NCI-H2171 (cell line): ENCODE data around the gene ABHD10.
A peak's percentile ranks its signal among the peaks of the same experiment; 100 is the strongest.

Source experiments
- DNase-seq: peaks from one replicate; lab custom pipeline; 2025; lab: John Stamatoyannopoulos, UW

Gene ABHD10

DNA sequence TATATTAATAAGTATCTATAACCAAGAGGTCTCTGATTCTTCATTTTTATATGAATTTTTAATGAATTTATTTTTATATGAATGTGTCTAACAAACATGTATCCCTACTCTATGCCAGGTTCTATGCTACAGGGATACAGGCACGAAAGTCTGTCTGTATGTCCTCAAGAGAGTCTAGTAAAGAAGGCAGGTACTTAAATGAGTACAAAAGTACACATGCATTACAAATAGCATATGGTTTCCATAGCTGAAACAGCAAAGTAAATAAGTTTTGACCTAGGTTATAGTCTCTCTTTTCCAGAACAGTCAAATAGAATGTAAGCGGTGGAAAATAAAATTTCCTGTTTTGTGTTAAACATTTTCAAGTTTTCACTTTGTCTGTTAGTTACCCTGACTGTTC is 13.3 kb upstream of the ABHD10 start:
- no peak for DNase-seq

DNA sequence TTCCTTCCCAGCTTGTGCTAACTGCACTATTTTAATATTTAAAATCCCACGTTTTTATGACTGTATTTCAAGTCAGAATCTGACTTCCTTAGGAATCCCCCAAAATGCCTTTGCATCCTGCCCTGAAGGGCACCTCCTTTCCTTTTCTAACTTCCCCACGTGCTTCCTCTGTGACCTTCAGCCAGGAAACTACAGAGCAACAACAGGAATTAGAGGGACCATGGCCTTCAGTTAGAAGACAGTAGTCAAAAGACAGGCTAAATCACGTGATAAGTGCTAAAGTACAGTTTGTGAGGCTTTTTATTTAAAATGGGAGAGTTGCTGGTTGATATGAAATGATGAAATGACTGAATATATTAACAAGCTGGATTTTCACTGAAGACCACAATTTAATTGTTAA is 11.8 kb upstream of the ABHD10 start:
- no peak for DNase-seq

DNA sequence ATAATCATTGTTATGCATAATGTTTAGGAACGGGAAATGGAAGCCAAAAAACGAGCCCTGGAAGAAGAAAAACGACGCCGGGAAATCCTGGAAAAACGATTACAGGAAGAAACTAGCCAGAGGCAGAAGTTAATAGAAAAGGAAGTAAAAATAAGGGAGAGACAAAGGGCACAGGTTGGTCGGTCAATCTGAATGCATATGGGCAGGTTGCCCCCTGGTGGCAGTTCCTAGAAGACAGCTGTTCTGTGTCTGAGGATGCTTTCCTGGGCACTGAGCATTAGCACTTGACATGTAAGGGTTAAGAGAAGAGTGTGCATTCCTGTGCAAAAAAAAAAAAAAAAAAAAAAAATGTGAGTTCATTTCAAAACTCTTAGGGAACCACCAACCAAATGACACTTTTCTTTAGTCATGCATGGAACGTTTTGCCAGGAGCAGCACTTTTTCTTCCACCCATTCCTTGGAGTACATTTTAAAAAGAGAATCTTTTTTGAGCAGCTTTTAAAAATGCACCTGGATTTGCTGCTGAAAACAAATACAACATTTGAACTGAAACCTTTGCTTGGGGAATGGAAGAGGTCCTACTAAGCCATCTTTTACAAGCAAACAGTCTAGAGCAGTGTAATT is 11.1 kb upstream of the ABHD10 start:
- DNase-seq = peak; percentile 61

DNA sequence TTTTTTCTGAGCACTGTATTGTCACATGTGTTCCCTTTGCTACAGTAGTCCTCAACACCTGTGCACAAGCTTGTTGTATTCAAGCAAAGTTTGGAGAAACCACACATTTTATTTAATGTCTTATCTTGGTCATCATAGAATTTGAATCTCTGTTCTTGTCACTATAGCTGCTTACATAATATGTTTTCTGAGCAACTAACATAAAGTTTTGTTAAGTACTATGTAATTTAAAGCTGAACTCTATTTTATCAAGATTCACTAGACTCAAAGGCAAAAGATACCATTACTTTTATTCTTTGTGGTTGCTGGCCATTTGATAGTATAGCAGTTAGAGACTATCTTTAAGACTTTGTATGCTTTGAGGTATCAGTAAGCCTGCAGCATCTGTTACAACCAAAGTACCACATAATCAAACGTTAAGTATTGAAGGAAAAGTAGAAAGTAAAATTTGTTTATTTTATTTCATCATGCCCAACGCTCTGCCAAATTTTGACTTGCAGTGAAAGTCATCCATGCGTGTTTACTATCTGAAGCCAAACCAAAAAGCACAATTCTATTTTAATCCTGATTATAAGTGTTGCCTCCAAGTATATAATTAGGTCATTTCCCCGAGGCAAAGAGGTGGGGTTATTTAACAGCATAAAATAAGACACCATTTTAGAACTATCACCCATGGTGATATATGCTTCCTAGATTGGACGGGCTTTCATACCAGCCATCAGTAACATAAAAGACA is 10.3 kb upstream of the ABHD10 start:
- DNase-seq = no peak

DNA sequence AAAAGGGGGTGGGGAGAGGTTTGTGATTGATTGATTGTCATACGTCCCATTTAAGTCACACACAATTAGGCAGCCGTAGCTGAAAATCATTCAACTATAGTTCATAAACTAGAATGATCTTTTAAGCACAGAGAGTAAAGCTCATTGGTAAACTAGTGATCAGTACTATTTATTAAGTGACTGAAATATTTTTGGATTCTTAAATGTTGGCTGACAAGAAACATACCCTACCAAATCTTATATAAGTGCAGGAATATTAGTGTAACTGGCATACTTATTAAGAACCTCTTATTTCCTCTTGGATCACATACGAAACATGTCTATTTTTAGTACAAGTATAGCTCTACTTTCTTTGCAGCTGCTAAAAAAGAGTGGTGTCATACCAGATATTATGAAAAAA is 8.4 kb upstream of the ABHD10 start:
- no peak for DNase-seq

DNA sequence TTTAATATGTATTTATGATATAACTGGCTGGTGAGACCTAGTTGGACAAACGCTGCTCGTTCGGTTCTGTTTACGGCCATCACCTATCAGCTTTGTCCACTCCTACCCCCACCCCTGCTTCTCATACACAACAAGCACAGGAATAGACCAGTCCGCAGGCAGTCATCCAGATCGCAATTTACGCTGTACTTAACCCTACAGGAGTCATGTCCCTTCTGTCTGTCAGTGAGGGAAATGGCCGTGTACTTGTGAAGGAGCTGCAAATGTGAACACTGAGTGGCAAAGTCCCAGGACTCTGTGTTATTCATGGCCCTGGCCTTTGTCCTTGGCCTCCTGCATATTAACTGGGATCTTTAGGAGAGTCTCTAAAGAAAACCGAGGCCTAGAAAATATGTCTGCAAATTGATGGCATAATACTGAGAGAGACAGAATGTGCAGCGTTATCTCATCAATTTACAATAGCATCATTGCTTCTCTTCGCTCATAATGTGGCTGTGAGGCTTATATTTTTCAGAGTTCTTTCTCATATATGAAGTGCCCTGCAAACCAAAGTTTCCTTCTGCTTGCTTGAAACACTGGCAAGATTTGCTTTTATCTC is 7.2 kb upstream of the ABHD10 start:
- DNase-seq = no peak

DNA sequence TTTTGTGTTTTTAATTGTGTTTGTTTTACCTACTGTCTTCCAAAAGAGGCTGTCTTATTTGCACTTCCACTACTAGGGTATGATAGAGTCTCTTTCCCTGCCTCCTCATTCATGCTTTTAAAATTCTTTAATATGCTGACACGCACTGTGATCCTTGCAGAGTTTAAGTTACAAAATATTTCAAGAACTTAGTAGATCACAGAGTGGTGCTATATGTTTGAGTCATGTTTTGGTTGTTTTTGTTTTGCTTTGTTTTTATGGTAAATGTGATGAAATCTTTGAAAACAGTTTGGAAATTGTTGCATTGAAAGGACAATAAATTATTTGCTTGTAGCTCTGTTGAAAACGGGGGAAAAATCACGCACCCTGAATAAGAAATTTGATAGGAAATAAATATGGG is 5.9 kb upstream of the ABHD10 start:
- no peak for DNase-seq

DNA sequence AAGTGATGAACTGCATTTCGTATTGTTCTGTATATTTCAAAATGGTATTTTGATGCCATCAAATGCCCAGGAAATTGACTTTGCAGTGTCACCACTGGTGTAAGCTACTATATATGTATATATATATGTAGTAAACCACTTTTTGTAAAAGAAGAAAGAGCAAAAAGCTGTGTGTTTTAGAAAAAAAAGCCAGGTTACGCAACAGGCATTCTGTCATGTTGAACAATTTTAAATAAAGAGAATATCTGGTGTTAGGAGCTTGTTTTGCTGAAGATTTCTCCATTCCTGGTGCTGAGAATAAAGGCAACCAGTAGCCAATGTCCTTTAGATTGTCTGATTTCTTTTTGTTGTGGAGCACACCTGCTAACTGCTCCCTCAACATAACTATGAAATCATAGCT is 3.7 kb upstream of the ABHD10 start:
- no peak for DNase-seq

DNA sequence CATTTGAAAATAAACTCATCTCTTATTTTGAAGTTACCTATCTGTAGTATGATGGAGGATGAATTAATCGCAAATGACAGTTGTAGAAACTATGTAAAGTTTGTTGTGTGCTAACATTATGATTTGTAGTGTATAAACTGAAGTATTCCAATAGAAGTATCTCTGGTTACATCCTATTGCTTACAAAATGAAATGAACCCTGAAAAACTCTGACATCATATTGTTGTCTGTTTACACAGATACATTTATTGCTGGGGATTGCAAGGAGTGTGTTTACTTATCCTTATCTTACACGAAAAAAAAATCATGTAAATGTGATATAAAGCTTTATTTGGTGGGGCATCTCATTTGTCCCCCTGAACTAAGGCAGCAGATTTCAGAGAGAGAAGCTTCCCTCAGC is 2.6 kb upstream of the ABHD10 start:
- DNase-seq = no peak

DNA sequence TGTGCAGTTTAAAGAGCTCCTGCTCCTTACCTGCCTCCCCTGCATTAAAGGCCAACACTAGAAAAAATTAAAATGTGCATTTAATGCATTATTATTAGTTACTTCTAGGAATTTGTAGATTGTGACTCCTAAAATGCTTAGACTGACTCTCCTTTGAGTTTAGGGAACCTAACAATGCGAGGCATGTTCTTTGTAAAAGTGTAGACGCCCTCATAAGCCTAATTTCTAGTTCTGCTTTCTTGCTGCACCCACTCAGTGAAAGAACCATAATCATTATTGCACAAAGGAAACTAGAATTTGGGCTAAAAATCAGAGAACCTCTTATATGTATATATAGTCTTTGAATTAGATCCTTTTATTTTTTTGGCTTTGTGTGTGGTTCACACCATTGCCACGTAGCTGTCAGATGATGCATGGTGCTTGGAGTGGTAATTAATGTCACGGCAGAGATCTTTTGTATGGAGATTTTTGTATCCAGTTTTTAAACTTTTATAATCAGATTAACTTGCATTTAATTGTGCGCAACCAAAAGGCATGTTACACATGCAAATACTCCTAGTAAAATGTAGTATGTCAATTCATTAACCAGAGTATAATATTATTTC is 710 bp downstream of the ABHD10 start:
- DNase-seq = no peak

DNA sequence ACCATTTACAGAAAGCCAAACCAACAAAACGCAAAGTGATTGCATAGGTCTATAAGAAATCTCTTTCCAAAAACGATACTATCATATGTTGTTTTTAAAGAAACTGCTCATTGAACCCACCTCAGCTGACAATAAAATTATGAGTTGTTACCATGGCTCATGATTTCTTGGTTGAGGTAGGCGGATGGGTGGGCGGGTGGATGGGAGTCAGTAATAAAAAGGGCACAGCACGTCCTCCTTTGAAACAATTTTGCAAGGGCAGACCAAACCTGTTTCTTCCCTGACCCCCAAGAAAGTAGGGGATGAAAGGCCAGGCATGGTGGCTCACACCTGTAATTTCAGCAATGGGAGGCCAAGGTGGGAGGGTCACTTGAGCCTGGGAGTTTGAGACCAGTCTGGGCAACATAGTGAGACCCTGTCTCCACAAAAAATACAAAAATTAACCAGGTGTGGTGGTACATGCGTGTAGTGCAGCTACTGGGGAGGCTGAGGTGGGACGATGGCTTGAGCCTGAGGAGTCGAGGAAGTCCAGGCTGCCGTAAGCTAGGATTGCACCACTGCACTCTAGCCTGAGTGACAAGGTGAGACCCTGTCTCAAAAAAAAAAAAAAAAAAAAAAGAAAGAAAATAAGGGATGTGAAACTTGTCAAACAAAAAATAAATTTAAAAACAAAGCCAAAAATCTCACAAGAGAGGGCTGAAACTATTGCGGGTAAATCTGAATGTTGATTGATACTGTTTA is 2.1 kb downstream of the ABHD10 start:
- no peak for DNase-seq

DNA sequence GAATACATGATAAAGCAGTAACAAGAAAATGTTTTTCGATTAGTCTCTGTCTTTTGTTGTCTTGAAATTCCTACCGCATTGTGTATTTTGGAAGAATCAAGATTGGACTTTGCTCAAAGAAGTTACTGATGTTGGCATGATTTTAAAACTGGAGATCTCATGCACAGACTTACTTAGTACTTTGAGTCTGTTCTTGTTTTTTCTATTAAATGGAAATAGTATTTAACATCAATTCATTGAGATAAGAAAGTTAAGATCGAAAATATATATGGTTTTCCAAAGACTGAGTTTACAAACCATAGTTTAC is 2.6 kb downstream of the ABHD10 start:
- no peak for DNase-seq

DNA sequence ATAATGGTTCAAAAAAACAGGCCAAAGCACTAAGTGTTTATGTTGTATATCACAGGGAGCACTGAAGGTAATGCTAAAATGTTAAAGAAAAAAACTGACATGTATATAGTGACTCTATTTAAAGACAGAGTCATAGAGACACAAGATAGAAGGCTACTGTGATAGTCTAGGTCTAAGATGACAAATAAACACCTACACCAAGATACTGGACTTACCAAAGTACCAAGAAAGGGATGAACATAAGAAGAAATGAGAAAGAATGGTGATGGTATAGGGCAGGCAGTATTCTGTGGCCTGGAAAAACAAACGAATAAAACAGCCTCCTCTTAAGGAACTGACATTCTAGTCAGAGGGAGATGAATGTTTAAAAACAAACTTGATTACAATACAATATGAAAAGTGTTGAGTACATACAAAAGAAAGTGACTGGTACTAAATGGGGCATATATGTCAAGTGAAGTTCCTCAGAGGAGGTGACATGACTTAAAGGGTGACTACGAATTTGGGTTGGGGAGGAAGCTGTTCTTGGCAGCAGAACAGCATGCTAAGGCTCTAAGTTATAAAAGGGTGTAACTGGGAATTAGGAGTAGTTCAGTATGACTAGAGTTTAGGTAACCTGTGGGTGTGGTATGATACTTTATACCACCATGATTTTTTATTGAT is 5.9 kb downstream of the ABHD10 start:
- no peak for DNase-seq

DNA sequence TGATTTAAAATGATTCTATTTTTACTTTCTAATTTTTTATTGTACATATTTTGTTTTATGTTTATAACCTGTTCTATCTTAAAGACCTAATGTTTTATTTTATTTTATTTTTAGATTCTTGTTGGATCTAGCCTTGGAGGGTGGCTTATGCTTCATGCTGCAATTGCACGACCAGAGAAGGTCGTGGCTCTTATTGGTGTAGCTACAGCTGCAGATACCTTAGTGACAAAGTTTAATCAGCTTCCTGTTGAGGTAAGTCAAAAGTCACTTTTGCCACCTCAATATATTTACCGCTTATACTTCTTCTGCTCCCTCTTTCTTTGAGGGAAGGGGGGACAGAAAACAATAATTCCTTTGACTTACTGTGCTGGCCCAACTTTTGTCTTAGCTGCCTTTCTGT is 8.0 kb downstream of the ABHD10 start:
- no peak for DNase-seq

DNA sequence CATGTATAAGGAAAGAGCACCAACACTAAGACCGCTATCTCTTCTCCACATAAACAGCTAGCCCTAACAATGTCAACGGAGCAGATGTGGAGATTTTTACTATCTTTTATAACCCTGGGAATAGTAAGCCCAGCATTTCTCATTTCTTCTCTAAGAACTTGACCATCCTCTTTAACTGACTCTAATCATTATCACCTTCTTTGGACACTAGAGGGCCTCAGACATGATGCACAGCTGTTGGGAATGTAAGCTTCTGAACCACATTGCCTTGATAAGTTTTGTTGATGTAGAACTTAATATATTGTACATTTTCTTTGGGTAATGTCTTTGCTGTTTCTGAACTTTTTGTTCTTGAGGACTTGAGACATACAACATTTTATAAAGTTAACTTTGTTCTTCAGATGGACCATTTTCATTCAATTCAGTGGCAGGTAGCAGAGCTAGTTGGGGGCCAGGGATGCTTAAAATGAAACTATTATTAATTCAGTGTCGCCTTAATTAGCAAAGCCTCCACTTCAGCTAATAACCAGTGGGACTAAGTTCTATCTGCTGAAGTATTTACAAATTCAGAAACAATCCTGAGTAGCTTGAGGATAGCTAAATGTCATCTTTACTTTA is 10.3 kb downstream of the ABHD10 start:
- peak; percentile 42 for DNase-seq

DNA sequence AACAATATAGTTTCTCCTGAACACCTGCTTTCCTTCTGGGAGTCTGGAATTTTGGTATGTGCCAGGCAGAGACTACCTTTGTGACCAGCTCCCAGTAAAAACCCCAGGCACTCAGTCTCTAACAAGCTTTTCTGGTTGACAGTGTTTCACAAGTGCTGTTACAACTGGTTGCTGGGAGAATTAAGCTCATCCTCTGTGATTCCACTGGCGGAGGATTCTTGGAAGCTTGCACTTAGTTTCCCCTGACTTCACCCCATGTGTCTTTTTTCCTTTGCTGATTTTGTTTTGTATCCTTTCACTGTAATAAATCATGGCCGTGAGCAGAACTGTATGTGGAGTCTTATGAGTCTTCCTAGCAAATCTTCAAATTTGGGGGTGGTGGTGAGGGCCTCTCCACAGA is 14.2 kb downstream of the ABHD10 start:
- DNase-seq = no peak

DNA sequence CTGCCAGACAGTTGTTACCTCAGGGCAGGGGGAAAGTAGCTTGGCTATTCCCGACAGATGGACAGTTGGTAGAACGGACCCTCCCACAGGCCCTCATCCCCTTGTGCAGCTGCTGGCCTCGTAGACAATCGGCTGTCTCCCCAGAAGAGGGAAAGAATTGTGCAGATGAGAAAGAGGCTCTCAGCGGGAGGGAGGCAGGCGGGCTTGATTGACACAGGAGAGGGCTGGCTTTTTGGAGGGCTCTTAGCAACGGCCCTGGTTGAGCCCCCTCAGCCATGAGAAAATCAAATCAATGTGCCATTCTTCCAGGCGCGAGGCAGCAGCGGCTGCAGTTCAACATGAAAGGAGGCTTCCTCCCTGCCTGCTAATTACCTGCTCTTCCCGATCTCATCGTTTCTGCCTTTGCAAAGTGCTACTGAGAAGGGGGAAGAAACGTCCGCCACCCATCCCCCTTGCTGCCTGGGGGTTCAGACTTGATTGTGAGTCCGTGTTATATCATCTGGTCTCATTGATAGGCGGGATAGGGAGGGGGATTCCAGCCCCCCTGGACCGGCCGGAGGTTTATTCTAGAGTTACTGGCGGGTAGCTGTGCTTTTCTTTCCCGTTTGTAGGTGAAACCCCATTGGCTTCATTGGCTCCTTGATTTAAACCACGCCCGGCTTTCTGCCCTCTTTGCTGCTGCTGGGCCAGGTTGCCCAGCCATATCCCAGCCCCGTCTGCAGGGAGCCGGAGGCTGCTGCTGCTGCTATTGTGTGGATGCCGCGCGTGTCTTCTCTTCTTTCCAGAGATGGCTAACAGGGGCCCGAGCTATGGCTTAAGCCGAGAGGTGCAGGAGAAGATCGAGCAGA is 20.0 kb downstream of the ABHD10 start, which contains the start of gene TAGLN3:
Gene TAGLN3 (plus strand): TSS at position 287 of the 848 bp plus-strand sequence. CDS start 501 bp downstream, at position 788.
- DNase-seq = peak; percentile 73

DNA sequence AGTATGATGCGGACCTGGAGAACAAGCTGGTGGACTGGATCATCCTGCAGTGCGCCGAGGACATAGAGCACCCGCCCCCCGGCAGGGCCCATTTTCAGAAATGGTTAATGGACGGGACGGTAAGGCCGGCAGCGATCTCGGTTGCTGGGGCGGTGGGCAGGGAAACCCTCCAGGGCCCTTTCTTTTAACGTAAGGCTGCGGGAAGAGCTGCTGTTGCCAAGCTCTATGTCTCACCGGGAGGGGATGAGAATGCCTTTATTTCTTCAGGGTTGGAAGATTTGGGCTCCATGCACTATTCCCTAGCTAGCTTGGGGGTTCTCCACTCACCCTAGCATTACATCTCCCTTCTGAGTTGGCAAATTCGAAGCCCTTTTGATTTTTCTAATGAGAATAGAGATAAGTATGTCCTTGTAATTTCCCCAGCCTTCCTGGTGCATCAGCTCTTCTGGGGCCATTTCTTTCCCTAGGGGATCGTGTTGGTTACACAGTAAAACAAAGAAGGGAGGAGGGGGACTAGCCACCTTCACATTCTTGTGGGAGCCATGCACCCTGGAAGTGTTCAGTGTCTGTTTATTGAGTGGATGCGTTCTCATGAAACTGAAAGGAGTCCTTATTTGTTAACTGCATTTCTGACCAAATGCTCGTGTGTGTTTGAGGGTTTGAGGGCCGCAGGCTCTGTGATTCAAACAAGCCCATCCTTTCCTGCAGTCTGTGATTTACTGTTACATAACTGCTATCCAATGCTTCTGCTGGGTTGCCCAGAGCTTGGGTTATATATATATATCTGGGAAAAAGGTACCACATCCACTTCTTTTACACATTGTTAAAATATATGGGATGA is 20.9 kb downstream of the ABHD10 start:
- peak; percentile 68 for DNase-seq

DNA sequence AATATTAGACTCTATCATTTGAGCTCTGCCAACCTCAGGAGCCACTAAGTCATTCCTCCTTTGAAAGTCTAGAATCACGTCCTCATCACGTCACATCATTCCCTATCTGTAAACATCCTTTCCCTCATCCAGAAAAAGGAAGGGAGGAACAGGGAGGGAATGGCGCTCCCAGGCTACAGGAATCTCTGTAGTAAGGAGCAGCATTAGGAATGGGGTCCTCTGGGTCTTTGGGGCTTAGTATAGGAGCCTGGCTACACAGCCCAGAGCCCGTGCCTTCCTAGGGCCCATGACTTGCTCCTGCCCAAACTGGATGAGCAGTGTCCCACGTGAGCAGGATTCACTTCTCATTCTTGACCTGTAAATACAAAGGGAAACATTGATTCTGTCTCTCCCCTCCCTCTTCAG is 21.5 kb downstream of the ABHD10 start:
- DNase-seq = no peak

DNA sequence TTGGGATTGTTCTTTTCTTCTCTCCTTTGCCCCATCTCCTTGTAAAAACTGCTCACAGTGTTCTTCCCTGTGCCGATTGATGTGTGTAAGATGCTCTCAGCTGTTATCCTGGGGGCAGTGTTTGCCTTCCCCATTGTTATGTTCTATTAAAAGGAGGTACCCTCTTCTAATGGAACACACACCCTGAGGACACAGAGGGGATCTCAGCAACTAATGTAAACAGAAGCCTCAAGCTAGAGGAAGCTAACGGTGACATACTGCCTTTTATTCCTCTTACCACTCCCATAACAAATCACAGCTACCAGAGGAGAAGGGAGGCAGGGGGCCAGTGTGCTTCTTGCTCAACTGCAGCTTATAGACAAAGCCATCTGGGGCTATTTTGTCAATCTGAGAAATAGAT is 22.1 kb downstream of the ABHD10 start:
- DNase-seq = no peak
